ENCODE measurements around the gene CD19. TPM values are rescaled to one million over a fixed set of nuclear protein-coding genes. Genes with fewer than 3 reads are reported as not detected.
"Not testable (repeated sequence)": the region's sequence is repeated elsewhere in the genome, so short reads cannot be mapped to it uniquely, and the experiment has no call there.

The CD19 gene
- total and polyA plus RNA-seq, 10 of the 15 experiments (the other 5 are each of a cell fraction or from before 2014, with no cell fraction given), result 1.2 to 125 (median 77.2) TPM

- TF ChIP-seq EP300 (IDR thresholded peaks at IDR 0.05; ENCODE audit: borderline replicate concordance in 1 of 2, control insufficient read depth in 1 of 2, low read depth in 2 of 2, low read length in 2 of 2), result no peak
- TF ChIP-seq PML (IDR thresholded peaks at IDR 0.05; ENCODE audit: low read length), result no peak
- TF ChIP-seq MYB (IDR thresholded peaks at IDR 0.05; ENCODE audit: borderline replicate concordance, low read depth, low read length), result no peak
- no peak for TF ChIP-seq SPI1 (IDR thresholded peaks at IDR 0.05; ENCODE audit: borderline replicate concordance, insufficient read depth, low read depth, low read length)
- no peak for TF ChIP-seq BCL11A (IDR thresholded peaks at IDR 0.05; ENCODE audit: low read depth, low read length)
- TF ChIP-seq NFYA (IDR thresholded peaks at IDR 0.05; ENCODE audit: borderline replicate concordance, low read depth, low read length), result no peak
- no peak for TF ChIP-seq ZNF274 (IDR thresholded peaks at IDR 0.05; ENCODE audit: insufficient read depth, insufficient read length)
These were observed 35.4 kb downstream of the CD19 start (continued) for GRCh38 chr16:28967156-28967555.

GRCh38 chr16:28969696-28970095 lies 37.9 kb downstream of the CD19 start:
- 74% methylated on average over 2 of the region's 2 CpGs for WGBS (ENCODE audit: insufficient coverage, insufficient replicate concordance, low lambda C conversion rate, missing lambda C conversion rate)
- H3K4me3 ChIP-seq; H3K9ac ChIP-seq (ENCODE audit: control insufficient read depth, insufficient read depth, low read length); in situ Hi-C loops (cut with MboI); H3K4me1 ChIP-seq (ENCODE audit: control insufficient read depth, insufficient read depth, low read length); intact Hi-C loops (cut with micrococcal nuclease; ENCODE audit: unreplicated experiment); H4K20me1 ChIP-seq (ENCODE audit: control insufficient read depth, insufficient read depth); BruUV-seq (replicated peaks); SMC1A ChIA-PET (ENCODE audit: uncharacterized antibody, unreplicated experiment); H3K79me2 ChIP-seq (ENCODE audit: control insufficient read depth, insufficient read depth, low read length); H2AFZ ChIP-seq (ENCODE audit: control insufficient read depth, low read depth, low read length); H3K27me3 ChIP-seq (replicated peaks in 1 of 2; ENCODE audit: control insufficient read depth in 2 of 2, insufficient read depth in 2 of 2, low read length in 1 of 2); RAD21 ChIA-PET (ENCODE audit: unreplicated experiment); DNase-seq (ENCODE audit: low read depth, low spot score); H3K27ac ChIP-seq (ENCODE audit: control insufficient read depth, insufficient read depth); H3K4me2 ChIP-seq (ENCODE audit: control insufficient read depth, insufficient read depth); FAIRE-seq; H3K9me3 ChIP-seq (replicated peaks; ENCODE audit: control insufficient read depth, insufficient read depth, low read length); ATAC-seq; H3K36me3 ChIP-seq (ENCODE audit: control insufficient read depth in 2 of 2, insufficient read depth in 2 of 2, low read length in 1 of 2): not testable (repeated sequence)
- POLR2A ChIA-PET, result interaction anchor here (0.6 kb wide), 1 partner anchor 888 kb away, joined by 3 read pairs; no protein-coding TSS in a partner anchor
- CTCF ChIA-PET, result interaction anchor here (1.8 kb wide), 1 partner anchor 8 kb away, joined by 10 read pairs; no protein-coding TSS in a partner anchor

Measured in GM12878 (cell line).